ENCODE measurements around the gene FEN1. TPM values are rescaled to one million over a fixed set of nuclear protein-coding genes. Genes with fewer than 3 reads are reported as not detected.

FEN1 gene
- total RNA-seq, 1 experiment from 2014 or later = 89.5 TPM

GRCh38 chr11:61762223-61762615, 30.5 kb upstream of the FEN1 start (continued):
- TF ChIP-seq POLR2A (IDR thresholded peaks at IDR 0.05; ENCODE audit: borderline replicate concordance, extremely low read depth, insufficient read depth, insufficient read length) (no peak), SP1 (IDR thresholded peaks at IDR 0.05; ENCODE audit: low read depth) (no peak), ZFX (IDR thresholded peaks at IDR 0.05) (no peak), MAX (IDR thresholded peaks at IDR 0.05) (no peak), EGR1 (IDR thresholded peaks at IDR 0.05; ENCODE audit: low read depth) (no peak), ELF1 (IDR thresholded peaks at IDR 0.05; ENCODE audit: borderline replicate concordance, low read depth) (no peak), EZH2 (IDR thresholded peaks at IDR 0.05) (no peak), EZH2phosphoT487 (IDR thresholded peaks at IDR 0.05; ENCODE audit: borderline replicate concordance) (no peak), SRF (IDR thresholded peaks at IDR 0.05; ENCODE audit: low read depth) (no peak), POLR2AphosphoS5 (IDR thresholded peaks at IDR 0.05; ENCODE audit: low read depth, low read length) (no peak), YY1 (IDR thresholded peaks at IDR 0.05; ENCODE audit: extremely low read depth, insufficient replicate concordance, low read depth, low read length) (no peak)

GRCh38 chr11:61762798-61763197, 29.9 kb upstream of the FEN1 start:
- peaks cover 27% of the 10 kb centered on the region; the same call in 1 of the 2 replicates for H3K79me2 ChIP-seq (ENCODE audit: insufficient read depth, low read length)
- H3K9ac ChIP-seq (ENCODE audit: low read length) = no peak overlapping the region
- BruUV-seq (replicated peaks) = no TSS peak
- H3K9me2 ChIP-seq (ENCODE audit: insufficient read depth) = no peaks in the 10 kb centered on the region
- TF ChIP-seq RAD21 (IDR thresholded peaks at IDR 0.05; ENCODE audit: low read depth) (no peak), ELF1 (IDR thresholded peaks at IDR 0.05; ENCODE audit: borderline replicate concordance, low read depth) (no peak), CTCF (IDR thresholded peaks at IDR 0.05 in 2 of 3, conservative IDR thresholded peaks at IDR 0.05 in 1 of 3; ENCODE audit: borderline replicate concordance in 1 of 3, insufficient read depth in 1 of 3, low read depth in 2 of 3, low read length in 2 of 3) (no peak), EZH2 (IDR thresholded peaks at IDR 0.05) (no peak), SRF (IDR thresholded peaks at IDR 0.05; ENCODE audit: low read depth) (no peak), POLR2AphosphoS5 (IDR thresholded peaks at IDR 0.05; ENCODE audit: low read depth, low read length) (no peak), EGR1 (IDR thresholded peaks at IDR 0.05; ENCODE audit: low read depth) (no peak), SP1 (IDR thresholded peaks at IDR 0.05; ENCODE audit: low read depth) (no peak), FOSL1 (IDR thresholded peaks at IDR 0.05; ENCODE audit: low read depth) (no peak), TCF7L2 (IDR thresholded peaks at IDR 0.05; ENCODE audit: borderline replicate concordance, extremely low read depth, insufficient read depth, insufficient read length) (no peak), EZH2phosphoT487 (IDR thresholded peaks at IDR 0.05; ENCODE audit: borderline replicate concordance) (no peak), YY1 (IDR thresholded peaks at IDR 0.05; ENCODE audit: extremely low read depth, insufficient replicate concordance, low read depth, low read length) (no peak), SIN3A (IDR thresholded peaks at IDR 0.05; ENCODE audit: low read depth) (no peak), ZFX (IDR thresholded peaks at IDR 0.05) (no peak), JUND (IDR thresholded peaks at IDR 0.05) (no peak), ATF3 (IDR thresholded peaks at IDR 0.05) (no peak), CEBPB (IDR thresholded peaks at IDR 0.05; ENCODE audit: low read depth) (no peak)
- H3K27ac ChIP-seq (ENCODE audit: low read depth, low read length) = no peak overlapping the region
- no peaks in the 10 kb centered on the region for H3K9me3 ChIP-seq (ENCODE audit: control insufficient read depth in 1 of 2, insufficient read depth in 1 of 2, low read depth in 1 of 2, low read length in 2 of 2)
- no peak overlapping the region for H3K4me3 ChIP-seq (replicated peaks in 1 of 2; ENCODE audit: low read depth in 1 of 2, low read length in 2 of 2)
- H2AFZ ChIP-seq (ENCODE audit: low read depth, low read length, poor library complexity, severe bottlenecking) = no peak overlapping the region
- H3K27me3 ChIP-seq (ENCODE audit: insufficient read depth, low read length) = no peaks in the 10 kb centered on the region
- no peak for DNase-seq (ENCODE audit: low read depth, low spot score)
- intact Hi-C loops (cut with micrococcal nuclease) = no loop called here
- ATAC-seq = no peak
- no peaks in the 10 kb centered on the region for H3K36me3 ChIP-seq (ENCODE audit: control insufficient read depth in 1 of 2, insufficient read depth in 2 of 2, low read length in 2 of 2)
- H3K4me1 ChIP-seq (ENCODE audit: control insufficient read depth in 1 of 2, insufficient read depth in 2 of 2, low read length in 2 of 2) = peaks cover 12 to 45% of the 10 kb centered on the region in 2 experiments
- ChIA-PET RAD21 (ENCODE audit: low non-redundant PET in 1 of 2, low total read pairs in 2 of 2, uncharacterized antibody in 2 of 2, unreplicated experiment in 2 of 2) (no interaction called here), POLR2A (no interaction called here), CTCF (interaction anchor here (1.4 to 1.6 kb wide), 2 partner anchors 13 to 15 kb away, joined by 4 read pairs; no protein-coding TSS in a partner anchor)
- H4K20me1 ChIP-seq (ENCODE audit: insufficient read depth) = no peaks in the 10 kb centered on the region
- no peak overlapping the region for H3K4me2 ChIP-seq (ENCODE audit: low read length)

All from HCT116 (cell line).